Gastroesophageal sphincter (tissue), 3 donors: Measurements from ENCODE around the gene HIVEP3.

ENCODE experiments used
- EP300 ChIP-seq: sonication (generic); formaldehyde crosslinking; IDR thresholded peaks from one replicate; pipeline ENCODE4 v1.6.1; 2017; ENCODE audit warnings: antibody characterized with exemption, mild to moderate bottlenecking
- POLR2A ChIP-seq, 2 donors: fragments of 450-650 bp; IDR thresholded peaks; one replicate each; pipeline ENCODE4 v1.6.1; 2017; ENCODE audit warnings: antibody characterized with exemption in 2 of 2, mild to moderate bottlenecking in 2 of 2, moderate library complexity in 1 of 2
- POLR2AphosphoS5 ChIP-seq: sonication (generic); formaldehyde crosslinking; IDR thresholded peaks from one replicate; pipeline ENCODE4 v1.6.1; 2017; ENCODE audit warnings: antibody characterized with exemption
- TF ChIP-seq, protein P1 (sequence below), 4 experiments: fragments of 200-600 bp in 2 of 4; fragments of 450-650 bp in 2 of 4; sonication (generic) in 1 of 4; IDR thresholded peaks; one replicate each; pipeline ENCODE4 v1.5.1; 2017 to 2019; ENCODE audit warnings: antibody characterized with exemption in 4 of 4, mild to moderate bottlenecking in 2 of 4, moderate library complexity in 2 of 4

DNA sequence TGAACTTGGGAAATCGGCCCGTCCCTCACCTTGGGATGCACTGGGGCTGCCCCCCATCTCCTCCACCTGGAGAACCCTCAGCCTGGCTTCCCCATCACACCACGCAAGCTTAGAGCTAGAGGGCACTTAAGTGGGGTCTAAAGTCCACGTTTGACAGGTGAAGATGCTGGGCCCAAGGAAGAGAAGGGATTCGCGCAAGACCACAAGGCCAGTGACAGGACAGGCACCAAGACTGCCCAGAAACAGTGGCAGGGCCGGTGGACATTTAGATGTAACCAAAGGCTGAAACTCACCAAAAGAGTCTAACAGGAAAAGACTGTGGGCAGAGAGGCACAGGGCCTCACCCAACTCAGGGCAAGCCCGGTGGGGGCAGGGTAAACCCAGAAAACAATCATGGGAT, 303.4 kb downstream of the HIVEP3 start:
- no peak for TF ChIP-seq POLR2A (IDR thresholded peaks at IDR 0.05)
- TF ChIP-seq, protein P1, sequence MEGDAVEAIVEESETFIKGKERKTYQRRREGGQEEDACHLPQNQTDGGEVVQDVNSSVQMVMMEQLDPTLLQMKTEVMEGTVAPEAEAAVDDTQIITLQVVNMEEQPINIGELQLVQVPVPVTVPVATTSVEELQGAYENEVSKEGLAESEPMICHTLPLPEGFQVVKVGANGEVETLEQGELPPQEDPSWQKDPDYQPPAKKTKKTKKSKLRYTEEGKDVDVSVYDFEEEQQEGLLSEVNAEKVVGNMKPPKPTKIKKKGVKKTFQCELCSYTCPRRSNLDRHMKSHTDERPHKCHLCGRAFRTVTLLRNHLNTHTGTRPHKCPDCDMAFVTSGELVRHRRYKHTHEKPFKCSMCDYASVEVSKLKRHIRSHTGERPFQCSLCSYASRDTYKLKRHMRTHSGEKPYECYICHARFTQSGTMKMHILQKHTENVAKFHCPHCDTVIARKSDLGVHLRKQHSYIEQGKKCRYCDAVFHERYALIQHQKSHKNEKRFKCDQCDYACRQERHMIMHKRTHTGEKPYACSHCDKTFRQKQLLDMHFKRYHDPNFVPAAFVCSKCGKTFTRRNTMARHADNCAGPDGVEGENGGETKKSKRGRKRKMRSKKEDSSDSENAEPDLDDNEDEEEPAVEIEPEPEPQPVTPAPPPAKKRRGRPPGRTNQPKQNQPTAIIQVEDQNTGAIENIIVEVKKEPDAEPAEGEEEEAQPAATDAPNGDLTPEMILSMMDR (IDR thresholded peaks at IDR 0.05), result no peak
- TF ChIP-seq POLR2AphosphoS5, result no peak
- no peak for TF ChIP-seq EP300
